GM18858 (cell line): Measurements from ENCODE around the gene EPDR1.
"Not testable (repeated sequence)": the region's sequence is repeated elsewhere in the genome, so short reads cannot be mapped to it uniquely, and the experiment has no call there.

Experiments
- ATAC-seq: cut with Tn5 transposase; IDR thresholded peaks from one replicate; pipeline ENCODE4 v1.9.1; 2021; ENCODE audit not compliant: unreplicated experiment

Gene EPDR1

GRCh38 chr7:37927773-37928444 is 7.5 kb downstream of the EPDR1 start:
- no peak for ATAC-seq

GRCh38 chr7:37928878-37929277 is 8.4 kb downstream of the EPDR1 start:
- no peak for ATAC-seq

- ATAC-seq: no peak
Measured at GRCh38 chr7:37930226-37930948, 9.9 kb downstream of the EPDR1 start.

- no peak for ATAC-seq
Measured at GRCh38 chr7:37932543-37932942, 12.1 kb downstream of the EPDR1 start.

GRCh38 chr7:37933018-37933566 is 12.7 kb downstream of the EPDR1 start:
- no peak for ATAC-seq

- ATAC-seq: peak; percentile 39
Measured at GRCh38 chr7:37942934-37943610, 22.6 kb downstream of the EPDR1 start.

GRCh38 chr7:37943905-37944736 is 23.7 kb downstream of the EPDR1 start:
- no peak for ATAC-seq

- ATAC-seq: no peak
Measured at GRCh38 chr7:37944737-37945054, 24.3 kb downstream of the EPDR1 start.

GRCh38 chr7:37945336-37945735 is 24.9 kb downstream of the EPDR1 start:
- no peak for ATAC-seq

GRCh38 chr7:37947138-37947940 is 26.9 kb downstream of the EPDR1 start:
- no peak for ATAC-seq

- ATAC-seq: no peak
Measured at GRCh38 chr7:37947941-37948210, 27.4 kb downstream of the EPDR1 start.

GRCh38 chr7:37952240-37952639 is 31.8 kb downstream of the EPDR1 start:
- ATAC-seq: no peak

GRCh38 chr7:37954217-37954616 is 33.8 kb downstream of the EPDR1 start:
- not testable (repeated sequence) for ATAC-seq

- ATAC-seq: no peak
Measured at GRCh38 chr7:37956791-37957190, 36.4 kb downstream of the EPDR1 start.

GRCh38 chr7:37957221-37957970 is 37.0 kb downstream of the EPDR1 start:
- ATAC-seq: no peak

- no peak for ATAC-seq
Measured at GRCh38 chr7:37960483-37960882, 40.0 kb downstream of the EPDR1 start.

GRCh38 chr7:37961251-37961650 is 40.8 kb downstream of the EPDR1 start:
- no peak for ATAC-seq

GRCh38 chr7:37964196-37964595 is 43.8 kb downstream of the EPDR1 start:
- no peak for ATAC-seq

GRCh38 chr7:37970211-37970610 is 49.8 kb downstream of the EPDR1 start:
- ATAC-seq: no peak

GRCh38 chr7:37971491-37971890 is 51.1 kb downstream of the EPDR1 start:
- no peak for ATAC-seq
